HCT116 (cell line): Measurements from ENCODE around the gene CYLC2.

Source experiments
- CEBPB ChIP-seq: IDR thresholded peaks from 2 replicates; pipeline ENCODE4 v1.6.1; 2012; ENCODE audit warnings: low read depth
- EGR1 ChIP-seq: IDR thresholded peaks from 2 replicates; pipeline ENCODE4 v1.6.1; 2012; ENCODE audit warnings: low read depth
- EZH2 ChIP-seq: fragments of 200-600 bp; sonication (generic); IDR thresholded peaks from 2 replicates; pipeline ENCODE4 v1.6.1; 2017; ENCODE audit warnings: antibody characterized with exemption, mixed run types
- EZH2phosphoT487 ChIP-seq: fragments of 200-600 bp; IDR thresholded peaks from 2 replicates; pipeline ENCODE4 v1.6.1; 2018; ENCODE audit warnings: antibody characterized with exemption, borderline replicate concordance
- POLR2A ChIP-seq: IDR thresholded peaks from 2 replicates; pipeline ENCODE4 v1.7.0; 2011; ENCODE audit warnings: borderline replicate concordance; ENCODE audit not compliant: insufficient read depth, insufficient read length; ENCODE audit errors: extremely low read depth
- POLR2AphosphoS5 ChIP-seq: IDR thresholded peaks from 2 replicates; pipeline ENCODE4 v1.6.1; 2011; ENCODE audit warnings: mild to moderate bottlenecking, low read depth, low read length, moderate library complexity
- ZNF274 ChIP-seq: fragments of 200-500 bp; sonication (Bioruptor generic); IDR thresholded peaks from 2 replicates; pipeline ENCODE4 v1.6.1; 2014; ENCODE audit warnings: mild to moderate bottlenecking, low read depth, low read length, inconsistent platforms
- TF ChIP-seq, protein P1 (sequence below), 3 experiments: fragments of 200-600 bp in 1 of 3; sonication (generic) in 1 of 3; IDR thresholded peaks in 2 of 3; conservative IDR thresholded peaks in 1 of 3; 2 replicates each; pipeline ENCODE4 v1.5.1; 2012 to 2017; ENCODE audit warnings: low read depth in 2 of 3, low read length in 2 of 3, antibody characterized with exemption in 1 of 3, borderline replicate concordance in 1 of 3, control low read depth in 1 of 3, mild to moderate bottlenecking in 1 of 3, mixed read lengths in 1 of 3, mixed run types in 1 of 3, moderate library complexity in 1 of 3; ENCODE audit not compliant: insufficient read depth in 1 of 3
- TF ChIP-seq, protein P2 (sequence below): IDR thresholded peaks from 2 replicates; pipeline ENCODE4 v1.6.1; 2012; ENCODE audit warnings: low read depth

DNA sequence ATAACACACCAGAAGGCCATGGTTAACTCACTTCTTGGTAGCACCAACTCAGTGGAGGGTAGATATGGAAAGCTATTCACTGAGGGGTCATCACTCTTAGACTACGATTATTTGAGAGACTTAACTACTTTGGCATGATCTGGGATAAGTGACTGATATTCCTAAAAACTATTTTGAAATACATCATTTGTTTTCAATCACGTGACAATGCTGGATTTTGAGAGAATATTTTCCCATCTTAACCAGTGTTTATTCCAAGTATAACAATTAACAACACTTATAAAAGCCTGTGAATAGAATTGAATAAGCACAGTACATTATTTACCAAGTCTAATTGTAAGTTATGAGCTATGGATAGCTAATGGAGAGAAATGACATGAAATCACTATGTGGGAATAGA lies 22.4 kb upstream of the CYLC2 start:
- TF ChIP-seq, protein P1, sequence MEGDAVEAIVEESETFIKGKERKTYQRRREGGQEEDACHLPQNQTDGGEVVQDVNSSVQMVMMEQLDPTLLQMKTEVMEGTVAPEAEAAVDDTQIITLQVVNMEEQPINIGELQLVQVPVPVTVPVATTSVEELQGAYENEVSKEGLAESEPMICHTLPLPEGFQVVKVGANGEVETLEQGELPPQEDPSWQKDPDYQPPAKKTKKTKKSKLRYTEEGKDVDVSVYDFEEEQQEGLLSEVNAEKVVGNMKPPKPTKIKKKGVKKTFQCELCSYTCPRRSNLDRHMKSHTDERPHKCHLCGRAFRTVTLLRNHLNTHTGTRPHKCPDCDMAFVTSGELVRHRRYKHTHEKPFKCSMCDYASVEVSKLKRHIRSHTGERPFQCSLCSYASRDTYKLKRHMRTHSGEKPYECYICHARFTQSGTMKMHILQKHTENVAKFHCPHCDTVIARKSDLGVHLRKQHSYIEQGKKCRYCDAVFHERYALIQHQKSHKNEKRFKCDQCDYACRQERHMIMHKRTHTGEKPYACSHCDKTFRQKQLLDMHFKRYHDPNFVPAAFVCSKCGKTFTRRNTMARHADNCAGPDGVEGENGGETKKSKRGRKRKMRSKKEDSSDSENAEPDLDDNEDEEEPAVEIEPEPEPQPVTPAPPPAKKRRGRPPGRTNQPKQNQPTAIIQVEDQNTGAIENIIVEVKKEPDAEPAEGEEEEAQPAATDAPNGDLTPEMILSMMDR (IDR thresholded peaks at IDR 0.05 in 2 of 3, conservative IDR thresholded peaks at IDR 0.05 in 1 of 3; ENCODE audit: borderline replicate concordance in 1 of 3, insufficient read depth in 1 of 3, low read depth in 2 of 3, low read length in 2 of 3), result no peak
- TF ChIP-seq EZH2phosphoT487, result no peak
- TF ChIP-seq POLR2A, result no peak
- TF ChIP-seq, protein P2, sequence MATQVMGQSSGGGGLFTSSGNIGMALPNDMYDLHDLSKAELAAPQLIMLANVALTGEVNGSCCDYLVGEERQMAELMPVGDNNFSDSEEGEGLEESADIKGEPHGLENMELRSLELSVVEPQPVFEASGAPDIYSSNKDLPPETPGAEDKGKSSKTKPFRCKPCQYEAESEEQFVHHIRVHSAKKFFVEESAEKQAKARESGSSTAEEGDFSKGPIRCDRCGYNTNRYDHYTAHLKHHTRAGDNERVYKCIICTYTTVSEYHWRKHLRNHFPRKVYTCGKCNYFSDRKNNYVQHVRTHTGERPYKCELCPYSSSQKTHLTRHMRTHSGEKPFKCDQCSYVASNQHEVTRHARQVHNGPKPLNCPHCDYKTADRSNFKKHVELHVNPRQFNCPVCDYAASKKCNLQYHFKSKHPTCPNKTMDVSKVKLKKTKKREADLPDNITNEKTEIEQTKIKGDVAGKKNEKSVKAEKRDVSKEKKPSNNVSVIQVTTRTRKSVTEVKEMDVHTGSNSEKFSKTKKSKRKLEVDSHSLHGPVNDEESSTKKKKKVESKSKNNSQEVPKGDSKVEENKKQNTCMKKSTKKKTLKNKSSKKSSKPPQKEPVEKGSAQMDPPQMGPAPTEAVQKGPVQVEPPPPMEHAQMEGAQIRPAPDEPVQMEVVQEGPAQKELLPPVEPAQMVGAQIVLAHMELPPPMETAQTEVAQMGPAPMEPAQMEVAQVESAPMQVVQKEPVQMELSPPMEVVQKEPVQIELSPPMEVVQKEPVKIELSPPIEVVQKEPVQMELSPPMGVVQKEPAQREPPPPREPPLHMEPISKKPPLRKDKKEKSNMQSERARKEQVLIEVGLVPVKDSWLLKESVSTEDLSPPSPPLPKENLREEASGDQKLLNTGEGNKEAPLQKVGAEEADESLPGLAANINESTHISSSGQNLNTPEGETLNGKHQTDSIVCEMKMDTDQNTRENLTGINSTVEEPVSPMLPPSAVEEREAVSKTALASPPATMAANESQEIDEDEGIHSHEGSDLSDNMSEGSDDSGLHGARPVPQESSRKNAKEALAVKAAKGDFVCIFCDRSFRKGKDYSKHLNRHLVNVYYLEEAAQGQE, result no peak
- no peak for TF ChIP-seq ZNF274
- no peak for TF ChIP-seq POLR2AphosphoS5
- no peak for TF ChIP-seq EGR1
- TF ChIP-seq EZH2, result no peak
- no peak for TF ChIP-seq CEBPB
